Tibial artery (tissue), 4 donors: ENCODE results near the gene SLC12A9.

ENCODE experiments used
- DNase-seq, 2 donors: peaks; one replicate each; pipeline ENCODE4 v3.0.0-alpha.2; 2019
- H3K27ac ChIP-seq, 2 donors: fragments of 200-600 bp; sonication (generic) in 1 of 2; 1 replicate in 1 of 2; 2 replicates in 1 of 2; pipeline ENCODE4 v1.5.1; 2018 to 2019; ENCODE audit warnings: mild to moderate bottlenecking in 1 of 2
- H3K27me3 ChIP-seq, 2 donors: fragments of 200-600 bp; sonication (generic) in 1 of 2; one replicate each; pipeline versions ENCODE4 v1.5.1 to v1.6.0; 2016 to 2019
- H3K36me3 ChIP-seq, 3 donors: fragments of 200-600 bp; sonication (generic) in 2 of 3; one replicate each; pipeline ENCODE4 v1.5.1; 2016 to 2019; ENCODE audit warnings: mild to moderate bottlenecking in 2 of 3
- H3K4me1 ChIP-seq, 4 donors: fragments of 200-600 bp; sonication (generic) in 2 of 4; 1 replicate in 3 of 4; 2 replicates in 1 of 4; pipeline ENCODE4 v1.5.1; 2016 to 2019
- H3K4me3 ChIP-seq, 2 donors: fragments of 200-600 bp; sonication (generic) in 1 of 2; 1 replicate in 1 of 2; 2 replicates in 1 of 2; pipeline ENCODE4 v1.5.1; 2018 to 2019; ENCODE audit warnings: mild to moderate bottlenecking in 2 of 2
- H3K9me3 ChIP-seq, 3 donors: fragments of 200-600 bp; sonication (generic) in 1 of 3; one replicate each; pipeline ENCODE4 v1.5.1; 2016 to 2019
- CTCF ChIP-seq, 2 experiments: fragments of 200-600 bp in 1 of 2; fragments of 450-650 bp in 1 of 2; IDR thresholded peaks; one replicate each; pipeline ENCODE4 v1.5.1; 2017 to 2019; ENCODE audit warnings: antibody characterized with exemption in 2 of 2, mild to moderate bottlenecking in 1 of 2, moderate library complexity in 1 of 2
- intact Hi-C: fragments of 100-400 bp; cut with DNase I; formaldehyde crosslinking; loops from one replicate; pipeline ENCODE4 v1.15.0; 2023; ENCODE audit warnings: low total_unique reads

Gene SLC12A9

GRCh38 chr7:100836812-100837098, 15.8 kb upstream of the SLC12A9 start:
- Histone ChIP-seq H3K4me1 (peaks cover 0 to 10% (median 3%) of the 10 kb centered on the region in 4 donors), H3K4me3 (peak overlapping the region; percentile 40 to 52), H3K27me3 (no peaks in the 10 kb centered on the region), H3K27ac (peak overlapping the region; percentile 51 to 68), H3K9me3 (no peaks in the 10 kb centered on the region), H3K36me3 (no peaks in the 10 kb centered on the region)
- TF ChIP-seq CTCF (IDR thresholded peaks at IDR 0.05), result no peak
- DNase-seq, result no peak
- intact Hi-C loops, result no loop called here

- no peaks in the 10 kb centered on the region for H3K36me3 ChIP-seq
- no peaks in the 10 kb centered on the region for H3K27me3 ChIP-seq
- TF ChIP-seq CTCF (IDR thresholded peaks at IDR 0.05), result no peak
- H3K27ac ChIP-seq, result peak overlapping the region; percentile 51 to 68
- peak; percentile 88 to 95 for DNase-seq
- peaks cover 0 to 10% (median 3%) of the 10 kb centered on the region in 4 donors for H3K4me1 ChIP-seq
- intact Hi-C loops, result no loop called here
- no peaks in the 10 kb centered on the region for H3K9me3 ChIP-seq
- peak overlapping the region; percentile 40 to 52 for H3K4me3 ChIP-seq
Observed at GRCh38 chr7:100837099-100837836, 15.2 kb upstream of the SLC12A9 start.

GRCh38 chr7:100839361-100839760, 13.2 kb upstream of the SLC12A9 start:
- Histone ChIP-seq H3K4me1 (peaks cover 0 to 10% (median 3%) of the 10 kb centered on the region in 4 donors), H3K4me3 (no peak overlapping the region), H3K27ac (no peak overlapping the region), H3K36me3 (no peaks in the 10 kb centered on the region), H3K27me3 (no peaks in the 10 kb centered on the region), H3K9me3 (no peaks in the 10 kb centered on the region)
- TF ChIP-seq CTCF (IDR thresholded peaks at IDR 0.05), result no peak
- intact Hi-C loops, result no loop called here
- no peak for DNase-seq

GRCh38 chr7:100840470-100841100, 11.9 kb upstream of the SLC12A9 start:
- no peak for DNase-seq
- Histone ChIP-seq H3K4me3 (no peak overlapping the region), H3K27ac (no peak overlapping the region), H3K4me1 (peaks cover 0 to 10% (median 3%) of the 10 kb centered on the region in 4 donors), H3K9me3 (no peaks in the 10 kb centered on the region), H3K27me3 (no peaks in the 10 kb centered on the region), H3K36me3 (no peaks in the 10 kb centered on the region)
- intact Hi-C loops, result no loop called here
- TF ChIP-seq CTCF (IDR thresholded peaks at IDR 0.05), result no peak

- H3K4me1 ChIP-seq, result peaks cover 0 to 7% (median 7%) of the 10 kb centered on the region in 4 donors
Observed at GRCh38 chr7:100847360-100847759, 5.2 kb upstream of the SLC12A9 start.

More at GRCh38 chr7:100847360-100847759, 5.2 kb upstream of the SLC12A9 start:
- no peak for TF ChIP-seq CTCF (IDR thresholded peaks at IDR 0.05)
- Histone ChIP-seq H3K27me3 (no peaks in the 10 kb centered on the region), H3K4me3 (no peak overlapping the region), H3K27ac (no peak overlapping the region), H3K9me3 (no peaks in the 10 kb centered on the region), H3K36me3 (no peaks in the 10 kb centered on the region)
- DNase-seq, result no peak
- intact Hi-C loops, result no loop called here
